Measurements from ENCODE around the gene RUNX3.

- TF ChIP-seq CTCF (conservative IDR thresholded peaks at IDR 0.05; ENCODE audit: low read depth, low read length) (no peak), EZH2 (IDR thresholded peaks at IDR 0.05; ENCODE audit: borderline replicate concordance, low read depth, low read length, poor library complexity, severe bottlenecking) (no peak)
Measured at GRCh38 chr1:24906760-24907490, 23.2 kb downstream of the RUNX3 start.
